Measurements from ENCODE around the gene FAM149B1.

FAM149B1 gene

GRCh38 chr10:73169320-73169719 lies 1.4 kb downstream of the FAM149B1 start:
- no peak overlapping the region for H3K27ac ChIP-seq
- TF ChIP-seq ZFX (IDR thresholded peaks at IDR 0.05): no peak
- TF ChIP-seq CTCF (conservative IDR thresholded peaks at IDR 0.05): no peak

- no peak overlapping the region for H3K27ac ChIP-seq
- TF ChIP-seq ZFX (IDR thresholded peaks at IDR 0.05): no peak
Measured at GRCh38 chr10:73172867-73173266, 4.9 kb downstream of the FAM149B1 start.

GRCh38 chr10:73174148-73174925 lies 6.4 kb downstream of the FAM149B1 start:
- no peak for TF ChIP-seq ZFX (IDR thresholded peaks at IDR 0.05)
- TF ChIP-seq CTCF (conservative IDR thresholded peaks at IDR 0.05): no peak
- no peak overlapping the region for H3K27ac ChIP-seq

- TF ChIP-seq ZFX (IDR thresholded peaks at IDR 0.05): no peak
- TF ChIP-seq CTCF (conservative IDR thresholded peaks at IDR 0.05): no peak
- H3K27ac ChIP-seq: no peak overlapping the region
Measured at GRCh38 chr10:73182568-73182967, 14.6 kb downstream of the FAM149B1 start.

GRCh38 chr10:73183667-73184281 lies 15.9 kb downstream of the FAM149B1 start:
- no peak overlapping the region for H3K27ac ChIP-seq
- TF ChIP-seq CTCF (conservative IDR thresholded peaks at IDR 0.05) (no peak), ZFX (IDR thresholded peaks at IDR 0.05) (no peak)

- TF ChIP-seq CTCF (conservative IDR thresholded peaks at IDR 0.05): no peak
- TF ChIP-seq ZFX (IDR thresholded peaks at IDR 0.05): no peak
- H3K27ac ChIP-seq: no peak overlapping the region
Measured at GRCh38 chr10:73186266-73186665, 18.3 kb downstream of the FAM149B1 start.

- no peak for TF ChIP-seq CTCF (conservative IDR thresholded peaks at IDR 0.05)
- TF ChIP-seq ZFX (IDR thresholded peaks at IDR 0.05): no peak
- no peak overlapping the region for H3K27ac ChIP-seq
Measured at GRCh38 chr10:73190188-73190587, 22.3 kb downstream of the FAM149B1 start.
